Measurements from ENCODE around the gene SH3BGRL2.

- no peak for TF ChIP-seq ZBTB21 (tag by site-specific recombination; IDR thresholded peaks at IDR 0.05)
- no peak for TF ChIP-seq ZNF24 (tag by site-specific recombination; IDR thresholded peaks at IDR 0.05)
- no peak for TF ChIP-seq CTCF (tag by site-specific recombination; IDR thresholded peaks at IDR 0.05)
Measured at GRCh38 chr6:79665725-79666551, 34.8 kb downstream of the SH3BGRL2 start.
